Mucosa of stomach (tissue), 1 donor: ENCODE results near the gene DUOX2.
"Not testable (repeated sequence)": the region's sequence is repeated elsewhere in the genome, so short reads cannot be mapped to it uniquely, and the experiment has no call there.

ENCODE experiments used
- H3K27me3 ChIP-seq: one replicate; pipeline ENCODE4 v1.7.0; 2013; ENCODE audit warnings: mild to moderate bottlenecking, low read length; ENCODE audit not compliant: control insufficient read depth, insufficient read depth
- H3K36me3 ChIP-seq: one replicate; pipeline ENCODE4 v1.7.0; 2013; ENCODE audit warnings: low read length; ENCODE audit not compliant: control insufficient read depth, insufficient read depth
- H3K4me1 ChIP-seq: one replicate; pipeline ENCODE4 v1.7.0; 2013; ENCODE audit warnings: mild to moderate bottlenecking, low read length; ENCODE audit not compliant: control insufficient read depth, insufficient read depth
- H3K4me3 ChIP-seq: one replicate; pipeline ENCODE4 v1.7.0; 2013; ENCODE audit warnings: low read length
- H3K9ac ChIP-seq: one replicate; pipeline ENCODE4 v1.7.0; 2013; ENCODE audit warnings: mild to moderate bottlenecking, low read length, moderate library complexity
- H3K9me3 ChIP-seq: one replicate; pipeline ENCODE4 v1.7.0; 2013; ENCODE audit warnings: mild to moderate bottlenecking, low read length, moderate library complexity; ENCODE audit not compliant: control insufficient read depth
- donor health status: Pancreatic carcinoma.

Gene DUOX2

GRCh38 chr15:45136378-45136764, 22.4 kb upstream of the DUOX2 start:
- Histone ChIP-seq H3K9me3 (no peaks in the 10 kb centered on the region), H3K36me3 (no peaks in the 10 kb centered on the region), H3K4me1 (peaks cover 21% of the 10 kb centered on the region), H3K9ac (no peak overlapping the region), H3K4me3 (no peak overlapping the region), H3K27me3 (peaks cover 35% of the 10 kb centered on the region)

DNA sequence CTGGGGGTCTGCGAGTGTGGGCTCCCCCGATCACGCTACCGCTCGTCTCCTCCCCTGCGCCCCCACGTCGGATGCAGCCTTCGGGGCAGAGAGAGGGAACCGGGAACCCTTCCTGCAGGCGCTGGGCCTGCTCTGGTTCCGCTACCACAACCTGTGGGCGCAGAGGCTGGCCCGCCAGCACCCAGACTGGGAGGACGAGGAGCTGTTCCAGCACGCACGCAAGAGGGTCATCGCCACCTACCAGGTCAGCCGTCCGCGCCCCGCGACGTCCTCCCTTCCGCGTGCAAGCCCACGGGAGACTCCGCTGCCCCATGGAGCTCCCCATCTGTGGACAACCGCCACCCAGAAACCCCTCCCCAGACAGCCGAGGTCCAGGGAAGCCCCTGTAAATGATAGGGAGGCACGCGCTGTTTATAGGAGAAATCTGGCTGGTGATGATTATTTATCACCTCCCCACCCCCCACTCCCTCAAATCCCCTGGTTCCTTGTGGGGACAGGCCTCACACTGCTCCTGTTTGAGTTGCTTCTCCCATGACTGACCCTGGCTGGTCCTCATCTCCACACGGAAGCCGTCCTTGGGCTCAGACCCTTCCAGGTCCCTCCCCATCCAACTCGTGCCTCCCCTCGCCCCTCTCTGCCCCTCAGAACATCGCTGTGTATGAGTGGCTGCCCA, 21.9 kb upstream of the DUOX2 start:
- peaks cover 21% of the 10 kb centered on the region for H3K4me1 ChIP-seq
- H3K4me3 ChIP-seq, H3K9me3 ChIP-seq, H3K9ac ChIP-seq, H3K36me3 ChIP-seq: not testable (repeated sequence)
- peaks cover 35% of the 10 kb centered on the region for H3K27me3 ChIP-seq

DNA sequence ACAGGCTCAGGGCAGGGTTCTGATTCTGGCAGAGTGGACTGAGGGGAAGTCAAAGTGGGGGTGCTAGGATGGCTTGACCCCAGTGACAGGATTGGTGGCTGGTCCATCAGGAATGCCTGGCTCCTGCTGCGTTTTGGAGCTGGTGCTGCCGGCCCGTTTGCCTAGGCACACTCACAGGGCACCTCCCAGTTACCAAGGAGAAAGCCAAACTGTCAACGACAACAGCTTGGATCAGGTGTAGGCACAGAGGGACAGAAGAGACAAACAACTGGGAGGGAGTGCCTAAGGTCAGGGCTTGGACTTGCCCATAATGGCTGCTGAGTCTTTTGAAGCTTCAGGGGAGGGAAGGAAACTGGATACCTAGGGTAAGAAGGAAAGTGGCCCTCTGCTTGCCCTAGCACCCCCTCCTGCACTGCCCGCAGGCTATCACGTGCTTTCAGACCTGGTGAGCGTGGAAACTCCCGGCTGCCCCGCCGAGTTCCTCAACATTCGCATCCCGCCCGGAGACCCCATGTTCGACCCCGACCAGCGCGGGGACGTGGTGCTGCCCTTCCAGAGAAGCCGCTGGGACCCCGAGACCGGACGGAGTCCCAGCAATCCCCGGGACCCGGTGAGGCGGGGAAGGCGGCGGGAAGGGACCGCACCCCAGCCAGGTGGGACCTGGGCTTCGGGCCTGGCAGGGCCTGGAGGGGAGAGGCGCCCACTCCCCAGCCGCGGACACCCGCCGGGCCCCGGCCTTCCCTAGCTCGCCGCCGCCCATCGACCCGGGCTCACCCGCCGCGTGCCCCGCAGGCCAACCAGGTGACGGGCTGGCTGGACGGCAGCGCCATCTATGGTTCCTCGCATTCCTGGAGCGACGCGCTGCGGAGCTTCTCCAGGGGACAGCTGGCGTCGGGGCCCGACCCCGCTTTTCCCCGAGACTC, 21.0 kb upstream of the DUOX2 start:
- H3K36me3 ChIP-seq, result no peaks in the 10 kb centered on the region
- H3K27me3 ChIP-seq, result peaks cover 43% of the 10 kb centered on the region
- H3K9ac ChIP-seq, result no peak overlapping the region
- no peaks in the 10 kb centered on the region for H3K9me3 ChIP-seq
- H3K4me3 ChIP-seq, result no peak overlapping the region
- peaks cover 23% of the 10 kb centered on the region for H3K4me1 ChIP-seq

DNA sequence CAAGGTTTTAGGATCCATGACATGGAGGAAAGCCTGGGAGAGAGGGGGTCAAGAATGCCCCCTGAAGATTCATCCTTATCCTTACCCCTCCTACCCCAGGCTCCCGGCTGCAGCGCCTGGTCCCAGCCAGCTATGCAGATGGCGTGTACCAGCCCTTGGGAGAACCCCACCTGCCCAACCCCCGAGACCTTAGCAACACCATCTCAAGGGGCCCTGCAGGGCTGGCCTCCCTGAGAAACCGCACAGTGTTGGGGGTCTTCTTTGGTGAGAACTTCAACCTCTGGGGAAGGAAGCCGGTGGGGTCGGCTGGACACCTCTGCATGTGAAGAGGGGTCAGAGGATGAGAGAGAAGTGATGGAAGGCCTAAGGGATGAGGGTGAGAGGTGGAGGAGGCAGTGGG, 20.1 kb upstream of the DUOX2 start:
- Histone ChIP-seq H3K9ac (no peak overlapping the region), H3K36me3 (no peaks in the 10 kb centered on the region), H3K27me3 (peaks cover 50% of the 10 kb centered on the region), H3K4me1 (peaks cover 19% of the 10 kb centered on the region), H3K4me3 (no peak overlapping the region), H3K9me3 (no peaks in the 10 kb centered on the region)

DNA sequence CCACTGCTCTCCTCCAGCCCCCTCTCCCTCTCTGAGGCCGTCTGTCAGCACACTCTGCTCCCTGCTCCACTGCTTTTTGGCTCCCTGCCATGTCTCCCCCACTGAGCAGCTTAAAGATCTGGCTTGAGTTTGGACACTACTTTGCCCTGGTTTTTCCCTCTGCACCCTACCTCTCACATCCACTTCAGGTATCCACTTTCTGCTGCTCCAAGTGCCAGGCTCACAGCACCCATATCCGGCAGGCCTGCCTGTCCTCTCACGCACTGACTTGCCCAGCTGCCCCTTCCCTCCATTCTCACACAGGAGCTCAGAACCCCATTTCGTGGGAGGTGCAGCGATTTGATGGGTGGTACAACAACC, 19.6 kb upstream of the DUOX2 start:
- Histone ChIP-seq H3K9ac (no peak overlapping the region), H3K4me1 (peaks cover 18% of the 10 kb centered on the region), H3K36me3 (no peaks in the 10 kb centered on the region), H3K9me3 (no peaks in the 10 kb centered on the region), H3K27me3 (peaks cover 55% of the 10 kb centered on the region), H3K4me3 (no peak overlapping the region)

- Histone ChIP-seq H3K4me3 (no peak overlapping the region), H3K4me1 (peaks cover 18% of the 10 kb centered on the region), H3K9ac (no peak overlapping the region), H3K27me3 (peaks cover 61% of the 10 kb centered on the region), H3K9me3 (no peaks in the 10 kb centered on the region), H3K36me3 (no peaks in the 10 kb centered on the region)
Observed at GRCh38 chr15:45132844-45133560, 19.0 kb upstream of the DUOX2 start.

- Histone ChIP-seq H3K27me3 (peaks cover 66% of the 10 kb centered on the region), H3K9ac (no peak overlapping the region), H3K4me3 (no peak overlapping the region), H3K36me3 (no peaks in the 10 kb centered on the region), H3K9me3 (no peaks in the 10 kb centered on the region), H3K4me1 (peaks cover 18% of the 10 kb centered on the region)
Observed at GRCh38 chr15:45131510-45131909, 17.5 kb upstream of the DUOX2 start.

DNA sequence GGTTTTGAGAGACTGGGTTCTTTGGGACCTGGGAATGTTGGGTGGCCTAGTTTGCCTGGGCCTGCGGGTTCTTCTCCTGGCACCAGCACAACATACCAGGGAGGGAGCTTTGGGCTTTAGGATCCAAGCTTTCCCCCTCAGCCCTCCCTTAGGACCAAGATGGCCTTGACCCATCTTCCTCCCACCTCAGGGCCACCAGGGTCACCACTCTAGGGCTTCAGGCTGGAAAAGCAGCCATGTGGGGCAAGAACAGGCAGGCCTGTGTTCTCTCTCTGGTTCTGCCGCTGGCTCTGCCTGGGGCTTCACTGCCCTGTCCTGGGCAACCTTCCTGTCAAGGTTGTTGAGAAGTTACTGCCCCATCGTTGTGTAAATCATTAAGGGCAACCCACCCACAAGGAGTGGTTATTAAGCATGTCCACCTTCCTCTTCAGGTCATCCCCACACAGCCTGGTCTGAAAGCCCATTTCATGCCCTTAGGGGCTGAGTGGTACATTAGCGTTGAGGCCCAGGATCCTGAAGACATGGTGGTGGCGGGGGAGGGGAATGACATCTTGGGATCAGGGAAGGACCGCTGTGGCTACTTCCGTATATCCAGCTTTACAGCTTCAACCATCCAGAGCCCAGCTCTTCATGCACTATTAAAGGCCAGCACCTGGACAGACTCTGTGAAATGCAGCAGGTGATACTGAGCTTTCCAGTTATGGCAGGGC, 16.5 kb upstream of the DUOX2 start:
- peaks cover 58% of the 10 kb centered on the region for H3K27me3 ChIP-seq
- no peaks in the 10 kb centered on the region for H3K9me3 ChIP-seq
- H3K4me3 ChIP-seq, result no peak overlapping the region
- peak overlapping the region; percentile 22 for H3K9ac ChIP-seq
- peaks cover 18% of the 10 kb centered on the region for H3K4me1 ChIP-seq
- H3K36me3 ChIP-seq, result no peaks in the 10 kb centered on the region

DNA sequence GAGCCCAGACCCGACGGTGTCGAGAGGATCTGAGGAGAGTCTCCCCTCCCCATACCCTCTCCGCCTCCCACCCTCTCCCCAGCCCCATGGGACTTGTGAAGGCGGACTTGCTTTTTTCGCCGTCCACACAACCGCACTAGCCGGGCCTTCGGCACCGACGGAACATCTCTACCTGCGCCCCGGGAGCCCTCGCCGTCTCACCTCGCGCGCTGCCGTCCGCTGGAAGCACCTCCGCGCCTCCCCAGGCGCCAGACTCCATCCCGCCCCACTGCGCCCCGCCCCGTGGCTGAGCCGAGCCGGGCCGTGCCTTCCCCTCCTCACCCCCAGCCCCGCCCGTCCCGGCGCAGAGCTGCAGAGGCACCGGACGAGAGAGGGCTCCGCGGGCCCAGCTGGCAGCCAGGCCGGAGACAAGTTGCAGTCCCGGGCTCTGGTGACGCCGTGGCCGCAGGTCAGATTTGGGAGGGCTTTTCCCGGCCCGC, 15.7 kb upstream of the DUOX2 start, which contains the start of the genes DUOX1 and DUOXA1:
DUOX1 (plus strand) TSS at position 344 of the 479 bp plus-strand sequence. CDS start 1,973 bp downstream, outside the sequence.
DUOXA1 (minus strand) TSS at position 229 of the 479 bp plus-strand sequence. CDS start 6,865 bp downstream, outside the sequence.
- no peaks in the 10 kb centered on the region for H3K36me3 ChIP-seq
- no peak within 1 kb of the TSS for H3K4me3 ChIP-seq
- peaks cover 50% of the 10 kb centered on the region for H3K27me3 ChIP-seq
- peak within 1 kb of the TSS; percentile 22 for H3K9ac ChIP-seq
- peaks cover 14% of the 10 kb centered on the region for H3K4me1 ChIP-seq
- H3K9me3 ChIP-seq, result no peaks in the 10 kb centered on the region

- H3K9ac ChIP-seq, result no peak overlapping the region
- H3K4me3 ChIP-seq, result no peak overlapping the region
- H3K27me3 ChIP-seq, result peaks cover 44% of the 10 kb centered on the region
Observed at GRCh38 chr15:45128971-45129639, 15.1 kb upstream of the DUOX2 start.

More at GRCh38 chr15:45128971-45129639, 15.1 kb upstream of the DUOX2 start:
- peaks cover 9% of the 10 kb centered on the region for H3K4me1 ChIP-seq
- H3K9me3 ChIP-seq, result no peaks in the 10 kb centered on the region
- no peaks in the 10 kb centered on the region for H3K36me3 ChIP-seq
